GM18868 (cell line): ENCODE data around the gene ANK2.

Source experiments
- ATAC-seq: cut with Tn5 transposase; IDR thresholded peaks from one replicate; pipeline ENCODE4 v1.9.1; 2021; ENCODE audit warnings: mild to moderate bottlenecking, moderate library complexity; ENCODE audit not compliant: unreplicated experiment

Gene ANK2

GRCh38 chr4:113273721-113274220, 224.3 kb downstream of the ANK2 start:
- ATAC-seq: no peak

- no peak for ATAC-seq
Measured at GRCh38 chr4:113276464-113277170, 227.2 kb downstream of the ANK2 start.

GRCh38 chr4:113278324-113278934, 229.0 kb downstream of the ANK2 start:
- ATAC-seq: peak; percentile 99

- ATAC-seq: no peak
Measured at GRCh38 chr4:113285501-113285900, 236.0 kb downstream of the ANK2 start.

GRCh38 chr4:113288257-113288656, 238.8 kb downstream of the ANK2 start:
- ATAC-seq: no peak

GRCh38 chr4:113288696-113289095, 239.2 kb downstream of the ANK2 start:
- no peak for ATAC-seq

GRCh38 chr4:113289766-113290165, 240.3 kb downstream of the ANK2 start:
- ATAC-seq: no peak

- ATAC-seq: no peak
Measured at GRCh38 chr4:113290666-113291065, 241.2 kb downstream of the ANK2 start.

GRCh38 chr4:113292371-113293042, 243.1 kb downstream of the ANK2 start:
- no peak for ATAC-seq

- no peak for ATAC-seq
Measured at GRCh38 chr4:113293043-113293560, 243.6 kb downstream of the ANK2 start.

GRCh38 chr4:113293674-113294073, 244.2 kb downstream of the ANK2 start:
- ATAC-seq: no peak

- no peak for ATAC-seq
Measured at GRCh38 chr4:113294908-113295307, 245.5 kb downstream of the ANK2 start.

GRCh38 chr4:113300471-113300928, 251.0 kb downstream of the ANK2 start:
- ATAC-seq: peak; percentile 72

- no peak for ATAC-seq
Measured at GRCh38 chr4:113302051-113302450, 252.6 kb downstream of the ANK2 start.

- no peak for ATAC-seq
Measured at GRCh38 chr4:113303315-113303714, 253.9 kb downstream of the ANK2 start.

GRCh38 chr4:113311047-113311446, 261.6 kb downstream of the ANK2 start:
- no peak for ATAC-seq

GRCh38 chr4:113312529-113312928, 263.1 kb downstream of the ANK2 start:
- ATAC-seq: no peak

GRCh38 chr4:113314426-113314825, 265.0 kb downstream of the ANK2 start:
- ATAC-seq: no peak

GRCh38 chr4:113316879-113317278, 267.4 kb downstream of the ANK2 start:
- peak; percentile 95 for ATAC-seq

GRCh38 chr4:113317523-113317922, 268.1 kb downstream of the ANK2 start:
- ATAC-seq: no peak

- ATAC-seq: no peak
Measured at GRCh38 chr4:113322736-113323135, 273.3 kb downstream of the ANK2 start.
